OCI-LY1 (cell line): ENCODE results near the gene C1orf216.

Source experiments
- H2AFZ ChIP-seq: fragments of 200-600 bp; sonication (generic), shearing (Covaris generic); 2 replicates; pipeline ENCODE4 v1.6.0; 2014; ENCODE audit warnings: antibody characterized with exemption, mild to moderate bottlenecking, low read length
- H3F3A ChIP-seq: fragments of 200-600 bp; sonication (generic), shearing (Covaris generic); 2 replicates; pipeline ENCODE4 v1.6.0; 2014; ENCODE audit warnings: mild to moderate bottlenecking, antibody characterized with exemption, low read length, moderate library complexity; ENCODE audit not compliant: insufficient read depth
- H3K27ac ChIP-seq: fragments of 200-600 bp; sonication (generic); 2 replicates; pipeline ENCODE4 v1.5.1; 2014; ENCODE audit warnings: low read length, mixed run types, mild to moderate bottlenecking, low read depth; ENCODE audit not compliant: poor library complexity, severe bottlenecking
- H3K27me3 ChIP-seq: fragments of 200-600 bp; sonication (generic); 2 replicates; pipeline ENCODE4 v1.6.0; 2014; ENCODE audit warnings: antibody characterized with exemption, mild to moderate bottlenecking, low read length, moderate library complexity; ENCODE audit not compliant: insufficient read depth
- H3K36me3 ChIP-seq: fragments of 200-600 bp; sonication (generic); 2 replicates; pipeline ENCODE4 v1.6.1; 2014; ENCODE audit warnings: mild to moderate bottlenecking, antibody characterized with exemption, low read length, moderate library complexity, mixed read lengths; ENCODE audit not compliant: insufficient read depth
- H3K4me1 ChIP-seq: fragments of 200-600 bp; sonication (generic); 2 replicates; pipeline ENCODE4 v1.5.1; 2014; ENCODE audit warnings: mild to moderate bottlenecking, low read length, moderate library complexity; ENCODE audit not compliant: insufficient read depth, severe bottlenecking
- H3K4me2 ChIP-seq: fragments of 200-600 bp; sonication (generic), shearing (Covaris generic); 2 replicates; pipeline ENCODE4 v1.6.1; 2014; ENCODE audit warnings: low read length
- H3K4me3 ChIP-seq: fragments of 200-600 bp; sonication (generic); 2 replicates; pipeline ENCODE4 v1.5.1; 2014; ENCODE audit warnings: low read length, low read depth, mild to moderate bottlenecking, mixed read lengths; ENCODE audit not compliant: poor library complexity, severe bottlenecking
- H3K79me2 ChIP-seq: fragments of 200-600 bp; shearing (Covaris generic); 2 replicates; pipeline ENCODE4 v1.6.1; 2016; ENCODE audit warnings: mixed run types, low read length, mixed read lengths; ENCODE audit not compliant: insufficient read depth
- H3K9ac ChIP-seq: fragments of 200-600 bp; sonication (generic), shearing (Covaris generic); 2 replicates; pipeline ENCODE4 v1.6.1; 2014; ENCODE audit warnings: mild to moderate bottlenecking, low read length, mixed read lengths
- H3K9me2 ChIP-seq: fragments of 200-600 bp; sonication (generic), shearing (Covaris generic); 2 replicates; pipeline ENCODE4 v1.6.1; 2014; ENCODE audit warnings: low read depth, mild to moderate bottlenecking, low read length, mixed read lengths
- H3K9me3 ChIP-seq: fragments of 200-600 bp; shearing (Covaris generic); 2 replicates; pipeline ENCODE4 v1.6.1; 2014; ENCODE audit warnings: low read length, mixed read lengths
- H4K20me1 ChIP-seq: fragments of 200-600 bp; sonication (generic), shearing (Covaris generic); 2 replicates; pipeline ENCODE4 v1.6.0; 2016; ENCODE audit warnings: mild to moderate bottlenecking, low read length; ENCODE audit not compliant: insufficient read depth
- CTCF ChIP-seq: fragments of 200-600 bp; sonication (generic), shearing (Covaris generic); IDR thresholded peaks from 2 replicates; pipeline ENCODE4 v1.5.1; 2017; ENCODE audit warnings: mild to moderate bottlenecking, antibody characterized with exemption, low read length, moderate library complexity, mixed read lengths
- EZH2 ChIP-seq: fragments of 200-600 bp; sonication (generic), shearing (Covaris generic); IDR thresholded peaks from 2 replicates; pipeline ENCODE4 v1.8.0; 2017; ENCODE audit warnings: borderline replicate concordance, mixed run types, mild to moderate bottlenecking, antibody characterized with exemption, low read length, moderate library complexity, mixed read lengths

Gene C1orf216

GRCh38 chr1:35708952-35709351 lies 9.7 kb downstream of the C1orf216 start:
- no peaks in the 10 kb centered on the region for H3F3A ChIP-seq
- H3K9me2 ChIP-seq: no peaks in the 10 kb centered on the region
- H3K4me1 ChIP-seq: peaks cover 8% of the 10 kb centered on the region
- H3K9me3 ChIP-seq: no peaks in the 10 kb centered on the region
- no peak overlapping the region for H2AFZ ChIP-seq
- no peak overlapping the region for H3K4me2 ChIP-seq
- H3K27me3 ChIP-seq: no peaks in the 10 kb centered on the region
- TF ChIP-seq EZH2 (no peak), CTCF (no peak)
- no peak overlapping the region for H3K9ac ChIP-seq
- no peaks in the 10 kb centered on the region for H3K79me2 ChIP-seq
- no peak overlapping the region for H3K27ac ChIP-seq
- H3K36me3 ChIP-seq: peaks cover 6% of the 10 kb centered on the region
- no peaks in the 10 kb centered on the region for H4K20me1 ChIP-seq
- H3K4me3 ChIP-seq: no peak overlapping the region

GRCh38 chr1:35708441-35708921 lies 10.2 kb downstream of the C1orf216 start:
- no peak overlapping the region for H2AFZ ChIP-seq
- no peaks in the 10 kb centered on the region for H3K79me2 ChIP-seq
- no peaks in the 10 kb centered on the region for H4K20me1 ChIP-seq
- H3K9ac ChIP-seq: no peak overlapping the region
- peaks cover 1% of the 10 kb centered on the region for H3K36me3 ChIP-seq
- H3K9me3 ChIP-seq: no peaks in the 10 kb centered on the region
- peak overlapping the region; percentile 60 for H3K4me2 ChIP-seq
- no peaks in the 10 kb centered on the region for H3F3A ChIP-seq
- no peak overlapping the region for H3K27ac ChIP-seq
- no peaks in the 10 kb centered on the region for H3K9me2 ChIP-seq
- H3K4me3 ChIP-seq: peak overlapping the region; percentile 45
- no peaks in the 10 kb centered on the region for H3K27me3 ChIP-seq
- TF ChIP-seq CTCF: no peak
- TF ChIP-seq EZH2: no peak
- H3K4me1 ChIP-seq: peaks cover 8% of the 10 kb centered on the region

- H3K4me1 ChIP-seq: peaks cover 8% of the 10 kb centered on the region
- no peaks in the 10 kb centered on the region for H3K79me2 ChIP-seq
- H4K20me1 ChIP-seq: no peaks in the 10 kb centered on the region
- peak overlapping the region; percentile 60 for H3K4me2 ChIP-seq
- H3K9me2 ChIP-seq: no peaks in the 10 kb centered on the region
- no peaks in the 10 kb centered on the region for H3K27me3 ChIP-seq
- H3K9ac ChIP-seq: no peak overlapping the region; the same call in 1 of the 2 replicates
- no peak overlapping the region for H3K27ac ChIP-seq
- H3F3A ChIP-seq: no peaks in the 10 kb centered on the region
- H3K4me3 ChIP-seq: peak overlapping the region; percentile 45
- H2AFZ ChIP-seq: no peak overlapping the region
- no peaks in the 10 kb centered on the region for H3K9me3 ChIP-seq
- H3K36me3 ChIP-seq: no peaks in the 10 kb centered on the region
- TF ChIP-seq EZH2 (no peak), CTCF (no peak)
Measured at GRCh38 chr1:35707601-35708440, 10.9 kb downstream of the C1orf216 start.
